K562 (cell line): ENCODE results near the gene PLA2G4C. TPM values are rescaled to one million over a fixed set of nuclear protein-coding genes. Genes with fewer than 3 reads are reported as not detected.

Experiments used
- ATAC-seq: fragments of 200-7000 bp; cut with Tn5 transposase; 3 replicates; pipeline ENCODE4 v1.9.1; 2020; ENCODE audit warnings: moderate library complexity
- BruUV-seq: library from RNA; stranded (reverse); fragments of 400-500 nt; replicated peaks from 2 replicates; lab custom pipeline; 2021; lab: Mats Ljungman, UMichigan
- CTCF ChIA-PET: fragments of 300-600 bp; formaldehyde crosslinking; extraction: SDS; loops from one replicate; lab custom pipeline; 2021; ENCODE audit warnings: low intra/inter-chr PET ratio; lab: Yijun Ruan, JAX
- POLR2A ChIA-PET: fragments of 300-600, 350-650 bp; sonication (Branson Sonifier 250); formaldehyde crosslinking; extraction: SDS; loops from one replicate; lab custom pipeline; 2021; ENCODE audit warnings: antibody characterized with exemption, inconsistent platforms; lab: Yijun Ruan, JAX
- DNase-seq, 4 experiments: peaks; one replicate each; pipeline versions ENCODE4 v3.0.0 to v3.0.0-alpha.2; 2011 to 2018; ENCODE audit warnings: low spot score in 3 of 4, mixed read lengths in 3 of 4; ENCODE audit errors: extremely low read depth in 1 of 4
- FAIRE-seq: peaks from 2 replicates; lab custom pipeline; 2011; peaks lifted over from hg19 to GRCh38; lab: Jason Lieb, UNC
- H2AFZ ChIP-seq: 2 replicates; pipeline ENCODE4 v1.6.0; 2011; ENCODE audit warnings: low read depth, low read length, control low read depth, inconsistent platforms
- H3K27ac ChIP-seq: fragments of 200-600 bp; 3 replicates; pipeline ENCODE4 v1.8.0; 2011; ENCODE audit warnings: low read depth, mild to moderate bottlenecking, control low read depth, inconsistent platforms, low read length, moderate library complexity, mixed read lengths; ENCODE audit errors: extremely low read depth
- H3K27me3 ChIP-seq, 2 experiments: fragments of 300-600 bp in 1 of 2; 2 replicates in 1 of 2; 3 replicates in 1 of 2; pipeline versions ENCODE4 v1.6.0 to v1.8.0; 2011; ENCODE audit warnings: inconsistent platforms in 2 of 2, low read length in 2 of 2, mild to moderate bottlenecking in 1 of 2, mixed read lengths in 1 of 2, moderate library complexity in 1 of 2; ENCODE audit not compliant: control insufficient read depth in 2 of 2, insufficient read depth in 2 of 2
- H3K36me3 ChIP-seq: fragments of 300-600 bp; 3 replicates; pipeline ENCODE4 v1.8.0; 2011; ENCODE audit warnings: mild to moderate bottlenecking, low read length, inconsistent platforms; ENCODE audit not compliant: control insufficient read depth, insufficient read depth
- H3K4me1 ChIP-seq, 2 experiments: fragments of 200-600 bp in 1 of 2; replicated peaks in 1 of 2; 2 replicates in 1 of 2; 3 replicates in 1 of 2; pipeline versions ENCODE4 v1.5.1 to v1.8.0; 2011; ENCODE audit warnings: inconsistent platforms in 2 of 2, low read length in 2 of 2, mild to moderate bottlenecking in 1 of 2, mixed read lengths in 1 of 2, moderate library complexity in 1 of 2; ENCODE audit not compliant: control insufficient read depth in 2 of 2, insufficient read depth in 2 of 2
- H3K4me2 ChIP-seq: 2 replicates; pipeline ENCODE4 v1.6.1; 2011; ENCODE audit warnings: low read length, control low read depth, inconsistent platforms, mixed read lengths; ENCODE audit not compliant: insufficient read depth
- H3K4me3 ChIP-seq: fragments of 200-600 bp; sonication (generic), shearing (Covaris generic); 2 replicates; pipeline ENCODE4 v1.5.1; 2016; ENCODE audit warnings: control low read depth, inconsistent platforms
- H3K79me2 ChIP-seq: fragments of 200-600 bp; 3 replicates; pipeline ENCODE4 v1.8.0; 2011; ENCODE audit warnings: low read length, inconsistent platforms; ENCODE audit not compliant: control insufficient read depth, insufficient read depth
- H3K9ac ChIP-seq, 2 experiments: 2 replicates each; pipeline versions ENCODE4 v1.6.0 to v1.6.1; 2011; ENCODE audit warnings: low read depth in 2 of 2, low read length in 2 of 2, control low read depth in 1 of 2, inconsistent platforms in 1 of 2, mild to moderate bottlenecking in 1 of 2, mixed read lengths in 1 of 2; ENCODE audit not compliant: insufficient read depth in 1 of 2
- H3K9me1 ChIP-seq: one replicate; pipeline ENCODE4 v1.6.0; 2011; ENCODE audit warnings: inconsistent platforms, mild to moderate bottlenecking, low read length, moderate library complexity; ENCODE audit not compliant: control insufficient read depth, insufficient read depth
- H3K9me3 ChIP-seq: replicated peaks from 2 replicates; pipeline ENCODE4 v1.5.1; 2011; ENCODE audit warnings: low read depth, low read length, inconsistent platforms; ENCODE audit not compliant: control insufficient read depth, insufficient read depth
- H4K20me1 ChIP-seq: replicated peaks from 2 replicates; pipeline ENCODE4 v1.6.1; 2011; ENCODE audit warnings: low read length, inconsistent platforms, mixed read lengths; ENCODE audit not compliant: control insufficient read depth, insufficient read depth
- GABPB1 ChIP-seq: sonication (generic); formaldehyde crosslinking; IDR thresholded peaks from 2 replicates; pipeline ENCODE4 v1.8.0; 2022; ENCODE audit warnings: mild to moderate bottlenecking, missing genetic modification reagents
- POLR3A ChIP-seq: IDR thresholded peaks from 2 replicates; pipeline ENCODE4 v1.6.1; 2011; ENCODE audit warnings: borderline replicate concordance, mild to moderate bottlenecking, moderate library complexity; ENCODE audit not compliant: insufficient read length, insufficient read depth; ENCODE audit errors: extremely low read depth
- TBP ChIP-seq: optimal IDR thresholded peaks from 2 replicates; pipeline ENCODE3; 2011; ENCODE audit warnings: low read depth, low read length, improper control_type of control experiment
- ZNF395 ChIP-seq: fragments of 200-800 bp; sonication (Bioruptor generic); IDR thresholded peaks from 2 replicates; pipeline ENCODE4 v1.6.1; 2017; ENCODE audit warnings: missing genetic modification characterization, missing compliant biosample characterization
- WGBS: fragments of 100-300 bp; shearing (Covaris generic); methylation state at CpG from one replicate; pipeline ENCODE4 v1.1.6; 2016; ENCODE audit warnings: low coverage, mixed read lengths; ENCODE audit not compliant: insufficient coverage; ENCODE audit errors: missing lambda C conversion rate; 5-methylcytosine and 5-hydroxymethylcytosine counted together
- in situ Hi-C: fragments of 300-500 bp; cut with MboI; formaldehyde crosslinking; loops from 4 replicates; pipeline ENCODE4 v1.15.0; 2018; ENCODE audit warnings: inconsistent platforms, mixed read lengths
- intact Hi-C: fragments of 100-400 bp; cut with micrococcal nuclease; formaldehyde crosslinking; loops from 2 replicates; pipeline ENCODE4 v1.14.2; 2022
- polyA plus RNA-seq, 8 experiments: library from polyadenylated mRNA; depleted of rRNA in 4 of 8; stranded (reverse) in 5 of 8; unstranded in 3 of 8; fragments of >200 nt; fragmentation: Nextera tagmentation in 2 of 8; fragmentation: Illumina TruSeq in 1 of 8; extraction: Ambion mirVana in 2 of 8; extraction: Trizol in 1 of 8; gene quantifications; 2 replicates each; pipeline versions ENCODE4 v1.2.1 to v1.2.3, GENCODE V29; 2011 to 2014; ENCODE audit warnings: inconsistent platforms in 1 of 8, missing spikeins in 1 of 8
- total RNA-seq, 7 experiments: library from RNA; depleted of rRNA in 6 of 7; stranded (reverse); fragments of >200 nt in 6 of 7; fragmentation: Illumina TruSeq in 2 of 7; extraction: Trizol in 2 of 7; gene quantifications; 2 replicates each; pipeline versions ENCODE4 v1.2.1 to v1.2.3, GENCODE V29; 2011 to 2021; ENCODE audit warnings: low replicate concordance in 1 of 7

The PLA2G4C gene
- total and polyA plus RNA-seq, 9 of the 15 experiments (the other 6 are each of a cell fraction or from before 2014, with no cell fraction given) = 0.27 to 0.35 (median 0.35) TPM; not detected in 6

- CTCF ChIA-PET = no interaction called here
- Histone ChIP-seq H2AFZ (no peak overlapping the region), H3K9ac (peak overlapping the region in 1 of 2 experiments; percentile 17; a peak in 1 of 4 replicates), H3K9me1 (no peaks in the 10 kb centered on the region), H3K4me1 (peaks cover 0 to 11% of the 10 kb centered on the region in 2 experiments; a peak in 1 of 5 replicates), H3K79me2 (no peaks in the 10 kb centered on the region), H3K27ac (no peak overlapping the region), H3K9me3 (no peaks in the 10 kb centered on the region), H3K27me3 (no peaks in the 10 kb centered on the region), H4K20me1 (no peaks in the 10 kb centered on the region), H3K36me3 (peaks cover 78% of the 10 kb centered on the region; the same call in 2 of the 3 replicates), H3K4me3 (no peak overlapping the region), H3K4me2 (no peak overlapping the region)
- FAIRE-seq = no peak
- intact Hi-C loops = no loop called here
- DNase-seq = no peak
- TF ChIP-seq GABPB1 (CRISPR knock-in tag) (no peak), POLR3A (no peak), TBP (no peak), ZNF395 (CRISPR knock-in tag) (no peak)
- in situ Hi-C loops = no loop called here
- TSS peak; percentile 64 for BruUV-seq
- WGBS = 86% methylated on average over 6 of the region's 6 CpGs
- no peak for ATAC-seq
- POLR2A ChIA-PET = no interaction called here
Observed at GRCh38 chr19:48139053-48139452, 28.4 kb upstream of the PLA2G4C start.
